Activated naive CD8-positive, alpha-beta T cell treated with anti-CD3 and anti-CD28 coated beads for 36 hours (primary cell): ENCODE results near the gene TFAP2C. TPM values are rescaled to one million over a fixed set of nuclear protein-coding genes. Genes with fewer than 3 reads are reported as not detected.

Experiments used
- DNase-seq: peaks from one replicate; pipeline ENCODE4 v3.0.0; 2021
- H3K27ac Mint-ChIP-seq: one replicate; pipeline ENCODE4 v1.8.0; 2022; ENCODE audit warnings: mild to moderate bottlenecking, moderate library complexity, mixed read lengths
- H3K27me3 Mint-ChIP-seq: one replicate; pipeline ENCODE4 v1.8.0; 2022; ENCODE audit warnings: mild to moderate bottlenecking, mixed read lengths
- H3K36me3 Mint-ChIP-seq: one replicate; pipeline ENCODE4 v1.8.0; 2021; ENCODE audit warnings: mild to moderate bottlenecking, mixed read lengths
- H3K4me1 Mint-ChIP-seq: one replicate; pipeline ENCODE4 v1.8.0; 2021; ENCODE audit warnings: mixed read lengths
- H3K4me3 Mint-ChIP-seq: one replicate; pipeline ENCODE4 v1.8.0; 2022; ENCODE audit warnings: mild to moderate bottlenecking, moderate library complexity, mixed read lengths
- H3K9me3 Mint-ChIP-seq: one replicate; pipeline ENCODE4 v1.8.0; 2022; ENCODE audit warnings: mixed read lengths
- total RNA-seq, 2 experiments: library from RNA; stranded (reverse); gene quantifications; one replicate each; pipeline ENCODE4 v1.2.3, GENCODE V29; 2021

Gene TFAP2C
- total RNA-seq, 2 experiments from 2014 or later = not detected

- Mint-ChIP-seq H3K4me3 (no peak overlapping the region), H3K27me3 (peaks cover 90% of the 10 kb centered on the region), H3K36me3 (no peaks in the 10 kb centered on the region), H3K4me1 (peaks cover 9% of the 10 kb centered on the region), H3K27ac (no peak overlapping the region), H3K9me3 (no peaks in the 10 kb centered on the region)
- DNase-seq = no peak
Observed at GRCh38 chr20:56628015-56628872, 862 bp upstream of the TFAP2C start.

- no peak overlapping the region for H3K27ac Mint-ChIP-seq
- no peak overlapping the region for H3K4me3 Mint-ChIP-seq
- H3K4me1 Mint-ChIP-seq = peaks cover 9% of the 10 kb centered on the region
- no peak for DNase-seq
- H3K27me3 Mint-ChIP-seq = peaks cover 95% of the 10 kb centered on the region
- H3K36me3 Mint-ChIP-seq = no peaks in the 10 kb centered on the region
- no peaks in the 10 kb centered on the region for H3K9me3 Mint-ChIP-seq
Observed at GRCh38 chr20:56629464-56630085, 469 bp downstream of the TFAP2C start.

- no peaks in the 10 kb centered on the region for H3K9me3 Mint-ChIP-seq
- peaks cover 9% of the 10 kb centered on the region for H3K4me1 Mint-ChIP-seq
- peak; percentile 37 for DNase-seq
- no peaks in the 10 kb centered on the region for H3K36me3 Mint-ChIP-seq
- no peak overlapping the region for H3K27ac Mint-ChIP-seq
- peaks cover 95% of the 10 kb centered on the region for H3K27me3 Mint-ChIP-seq
- H3K4me3 Mint-ChIP-seq = no peak overlapping the region
Observed at GRCh38 chr20:56630086-56630493, 984 bp downstream of the TFAP2C start.

GRCh38 chr20:56630506-56631317 is 1.6 kb downstream of the TFAP2C start:
- DNase-seq = no peak
- no peak overlapping the region for H3K27ac Mint-ChIP-seq
- no peaks in the 10 kb centered on the region for H3K36me3 Mint-ChIP-seq
- H3K4me3 Mint-ChIP-seq = no peak overlapping the region
- H3K27me3 Mint-ChIP-seq = peaks cover 91% of the 10 kb centered on the region
- H3K9me3 Mint-ChIP-seq = no peaks in the 10 kb centered on the region
- H3K4me1 Mint-ChIP-seq = peaks cover 9% of the 10 kb centered on the region

- Mint-ChIP-seq H3K27me3 (peaks cover 83% of the 10 kb centered on the region), H3K27ac (no peak overlapping the region), H3K36me3 (no peaks in the 10 kb centered on the region), H3K4me1 (peaks cover 9% of the 10 kb centered on the region), H3K9me3 (no peaks in the 10 kb centered on the region), H3K4me3 (no peak overlapping the region)
- no peak for DNase-seq
Observed at GRCh38 chr20:56631318-56631989, 2.3 kb downstream of the TFAP2C start.

- H3K27me3 Mint-ChIP-seq = peaks cover 78% of the 10 kb centered on the region
- no peaks in the 10 kb centered on the region for H3K9me3 Mint-ChIP-seq
- no peak overlapping the region for H3K4me3 Mint-ChIP-seq
- no peak overlapping the region for H3K27ac Mint-ChIP-seq
- no peak for DNase-seq
- no peaks in the 10 kb centered on the region for H3K36me3 Mint-ChIP-seq
- peaks cover 9% of the 10 kb centered on the region for H3K4me1 Mint-ChIP-seq
Observed at GRCh38 chr20:56631990-56632327, 2.9 kb downstream of the TFAP2C start.

- no peak for DNase-seq
- Mint-ChIP-seq H3K4me1 (no peaks in the 10 kb centered on the region), H3K27me3 (peaks cover 58% of the 10 kb centered on the region), H3K27ac (no peak overlapping the region), H3K9me3 (no peaks in the 10 kb centered on the region), H3K36me3 (no peaks in the 10 kb centered on the region), H3K4me3 (no peak overlapping the region)
Observed at GRCh38 chr20:56634307-56634706, 5.2 kb downstream of the TFAP2C start.

GRCh38 chr20:56634735-56635385 is 5.8 kb downstream of the TFAP2C start:
- H3K4me1 Mint-ChIP-seq = no peaks in the 10 kb centered on the region
- H3K9me3 Mint-ChIP-seq = no peaks in the 10 kb centered on the region
- no peak for DNase-seq
- no peak overlapping the region for H3K27ac Mint-ChIP-seq
- H3K4me3 Mint-ChIP-seq = no peak overlapping the region
- peaks cover 55% of the 10 kb centered on the region for H3K27me3 Mint-ChIP-seq
- no peaks in the 10 kb centered on the region for H3K36me3 Mint-ChIP-seq

GRCh38 chr20:56636716-56637115 is 7.6 kb downstream of the TFAP2C start:
- no peaks in the 10 kb centered on the region for H3K4me1 Mint-ChIP-seq
- no peaks in the 10 kb centered on the region for H3K9me3 Mint-ChIP-seq
- H3K36me3 Mint-ChIP-seq = no peaks in the 10 kb centered on the region
- H3K27me3 Mint-ChIP-seq = peaks cover 41% of the 10 kb centered on the region
- no peak for DNase-seq
- H3K27ac Mint-ChIP-seq = no peak overlapping the region
- no peak overlapping the region for H3K4me3 Mint-ChIP-seq

- no peak overlapping the region for H3K4me3 Mint-ChIP-seq
- no peaks in the 10 kb centered on the region for H3K36me3 Mint-ChIP-seq
- peaks cover 40% of the 10 kb centered on the region for H3K27me3 Mint-ChIP-seq
- no peaks in the 10 kb centered on the region for H3K4me1 Mint-ChIP-seq
- H3K9me3 Mint-ChIP-seq = no peaks in the 10 kb centered on the region
- no peak overlapping the region for H3K27ac Mint-ChIP-seq
- DNase-seq = no peak
Observed at GRCh38 chr20:56637576-56637975, 8.5 kb downstream of the TFAP2C start.

GRCh38 chr20:56646599-56646998 is 17.5 kb downstream of the TFAP2C start:
- no peaks in the 10 kb centered on the region for H3K4me1 Mint-ChIP-seq
- no peaks in the 10 kb centered on the region for H3K36me3 Mint-ChIP-seq
- H3K27ac Mint-ChIP-seq = no peak overlapping the region
- no peaks in the 10 kb centered on the region for H3K9me3 Mint-ChIP-seq
- H3K4me3 Mint-ChIP-seq = no peak overlapping the region
- peaks cover 11% of the 10 kb centered on the region for H3K27me3 Mint-ChIP-seq
- DNase-seq = no peak

GRCh38 chr20:56653211-56653610 is 24.1 kb downstream of the TFAP2C start:
- Mint-ChIP-seq H3K4me3 (no peak overlapping the region), H3K27me3 (peaks cover 3% of the 10 kb centered on the region), H3K9me3 (no peaks in the 10 kb centered on the region), H3K4me1 (no peaks in the 10 kb centered on the region), H3K36me3 (no peaks in the 10 kb centered on the region), H3K27ac (no peak overlapping the region)
- DNase-seq = no peak

GRCh38 chr20:56656632-56657031 is 27.5 kb downstream of the TFAP2C start:
- no peak for DNase-seq
- no peak overlapping the region for H3K4me3 Mint-ChIP-seq
- H3K27ac Mint-ChIP-seq = no peak overlapping the region
- peaks cover 2% of the 10 kb centered on the region for H3K27me3 Mint-ChIP-seq
- H3K4me1 Mint-ChIP-seq = no peaks in the 10 kb centered on the region
- no peaks in the 10 kb centered on the region for H3K9me3 Mint-ChIP-seq
- no peaks in the 10 kb centered on the region for H3K36me3 Mint-ChIP-seq

- DNase-seq = no peak
- no peaks in the 10 kb centered on the region for H3K36me3 Mint-ChIP-seq
- no peak overlapping the region for H3K4me3 Mint-ChIP-seq
- H3K27me3 Mint-ChIP-seq = no peaks in the 10 kb centered on the region
- H3K4me1 Mint-ChIP-seq = no peaks in the 10 kb centered on the region
- no peak overlapping the region for H3K27ac Mint-ChIP-seq
- no peaks in the 10 kb centered on the region for H3K9me3 Mint-ChIP-seq
Observed at GRCh38 chr20:56657879-56658278, 28.8 kb downstream of the TFAP2C start.
